ENCODE measurements around the gene ZC3H12D.

DNA sequence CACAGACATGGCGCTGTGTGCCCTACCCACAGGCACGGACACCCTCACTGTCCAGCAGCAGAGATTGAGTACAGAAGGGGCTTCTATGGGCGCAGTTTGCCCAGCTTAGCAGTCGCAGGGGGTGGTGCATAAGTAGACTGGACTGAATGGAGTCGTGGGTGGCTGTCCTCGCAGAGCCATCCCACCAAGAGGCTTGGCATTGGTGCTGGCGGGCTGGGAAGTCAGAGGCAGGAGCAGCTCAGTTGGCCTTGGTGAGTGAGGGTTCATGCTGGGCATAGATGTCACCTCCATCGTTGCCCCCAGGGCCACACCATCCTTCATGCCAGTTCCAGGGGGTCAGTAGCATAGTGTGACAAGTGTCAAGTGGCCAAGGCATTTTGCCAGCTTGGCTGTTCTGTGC lies 59.6 kb downstream of the ZC3H12D start:
- TF ChIP-seq, protein P1, sequence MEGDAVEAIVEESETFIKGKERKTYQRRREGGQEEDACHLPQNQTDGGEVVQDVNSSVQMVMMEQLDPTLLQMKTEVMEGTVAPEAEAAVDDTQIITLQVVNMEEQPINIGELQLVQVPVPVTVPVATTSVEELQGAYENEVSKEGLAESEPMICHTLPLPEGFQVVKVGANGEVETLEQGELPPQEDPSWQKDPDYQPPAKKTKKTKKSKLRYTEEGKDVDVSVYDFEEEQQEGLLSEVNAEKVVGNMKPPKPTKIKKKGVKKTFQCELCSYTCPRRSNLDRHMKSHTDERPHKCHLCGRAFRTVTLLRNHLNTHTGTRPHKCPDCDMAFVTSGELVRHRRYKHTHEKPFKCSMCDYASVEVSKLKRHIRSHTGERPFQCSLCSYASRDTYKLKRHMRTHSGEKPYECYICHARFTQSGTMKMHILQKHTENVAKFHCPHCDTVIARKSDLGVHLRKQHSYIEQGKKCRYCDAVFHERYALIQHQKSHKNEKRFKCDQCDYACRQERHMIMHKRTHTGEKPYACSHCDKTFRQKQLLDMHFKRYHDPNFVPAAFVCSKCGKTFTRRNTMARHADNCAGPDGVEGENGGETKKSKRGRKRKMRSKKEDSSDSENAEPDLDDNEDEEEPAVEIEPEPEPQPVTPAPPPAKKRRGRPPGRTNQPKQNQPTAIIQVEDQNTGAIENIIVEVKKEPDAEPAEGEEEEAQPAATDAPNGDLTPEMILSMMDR (IDR thresholded peaks at IDR 0.05; ENCODE audit: low read length), result no peak
- TF ChIP-seq EZH2phosphoT487 (IDR thresholded peaks at IDR 0.05; ENCODE audit: low read length) (no peak), EZH2 (optimal IDR thresholded peaks at IDR 0.05; ENCODE audit: low read depth, low read length) (no peak)

Measured in MM.1S (cell line).